Lower leg skin (tissue), 4 donors: Measurements from ENCODE around the gene IFNE. TPM values are rescaled to one million over a fixed set of nuclear protein-coding genes. Genes with fewer than 3 reads are reported as not detected.
"Not testable (repeated sequence)": the region's sequence is repeated elsewhere in the genome, so short reads cannot be mapped to it uniquely, and the experiment has no call there.

Experiments
- DNase-seq, 2 donors: peaks; one replicate each; pipeline ENCODE4 v3.0.0-alpha.2; 2019; ENCODE audit warnings: low spot score in 2 of 2
- H3K4me3 ChIP-seq: fragments of 200-600 bp; sonication (generic); 2 replicates; pipeline ENCODE4 v1.5.1; 2017; ENCODE audit warnings: mild to moderate bottlenecking, low read depth; ENCODE audit not compliant: poor library complexity, severe bottlenecking
- CTCF ChIP-seq, 3 donors: fragments of 450-650 bp; IDR thresholded peaks; one replicate each; pipeline ENCODE4 v1.5.1; 2016; ENCODE audit warnings: antibody characterized with exemption in 3 of 3, mild to moderate bottlenecking in 3 of 3, moderate library complexity in 2 of 3
- POLR2A ChIP-seq, 2 donors: fragments of 450-650 bp; IDR thresholded peaks; one replicate each; pipeline ENCODE4 v1.6.1; 2016 to 2017; ENCODE audit warnings: antibody characterized with exemption in 2 of 2, mild to moderate bottlenecking in 1 of 2, moderate library complexity in 1 of 2
- WGBS, 2 donors: methylation state at CpG; one replicate each; pipeline ENCODE4 v1.1.5; 2018; 5-methylcytosine and 5-hydroxymethylcytosine counted together
- intact Hi-C: fragments of 100-400 bp; cut with DNase I; formaldehyde crosslinking; loops from one replicate; pipeline ENCODE4 v1.15.0; 2023; ENCODE audit warnings: low total_unique reads
- total RNA-seq, 4 donors: library from RNA; depleted of rRNA; stranded (reverse); fragments of >200 nt; gene quantifications; one replicate each; pipeline ENCODE4 v1.1.0, GENCODE V29; 2016

The IFNE gene
- total RNA-seq, 4 donors from 2014 or later, result not detected

GRCh38 chr9:21450733-21451394 lies 31.2 kb downstream of the IFNE start:
- 75 to 77% methylated on average over 4 of the region's 4 CpGs for WGBS, 2 donors
- no peak overlapping the region for H3K4me3 ChIP-seq
- DNase-seq, result no peak
- TF ChIP-seq CTCF (IDR thresholded peaks at IDR 0.05), result no peak
- TF ChIP-seq POLR2A (IDR thresholded peaks at IDR 0.05), result no peak
- intact Hi-C loops, result loop anchor here (10.0 kb wide), 1 partner anchor 126 kb away; no protein-coding TSS in a partner anchor

GRCh38 chr9:21449312-21449711 lies 32.8 kb downstream of the IFNE start:
- DNase-seq, H3K4me3 ChIP-seq, intact Hi-C loops: not testable (repeated sequence)
- WGBS, 2 donors, result 85 to 87% methylated on average over 5 of the region's 5 CpGs

GRCh38 chr9:21443849-21444625 lies 38.1 kb downstream of the IFNE start:
- 73 to 89% methylated on average over 4 of the region's 4 CpGs for WGBS, 2 donors
- intact Hi-C loops, result no loop called here
- H3K4me3 ChIP-seq, result no peak overlapping the region
- no peak for DNase-seq
- TF ChIP-seq CTCF (IDR thresholded peaks at IDR 0.05), result no peak

- DNase-seq, result no peak
- no peak for TF ChIP-seq CTCF (IDR thresholded peaks at IDR 0.05)
- TF ChIP-seq POLR2A (IDR thresholded peaks at IDR 0.05), result no peak
- WGBS, 2 donors, result 91 to 93% methylated on average over 4 of the region's 4 CpGs
- intact Hi-C loops, result no loop called here
- H3K4me3 ChIP-seq, result no peak within 1 kb of the TSS
These were observed 42.0 kb downstream of the IFNE start, which contains the start of gene IFNA1 for GRCh38 chr9:21440139-21440538. IFNA1 (plus strand) TSS chr9:21440439; CDS start chr9:21440508, 69 bp downstream.

- H3K4me3 ChIP-seq, DNase-seq, intact Hi-C loops: not testable (repeated sequence)
- WGBS, 2 donors, result 67 to 72% methylated on average over 7 of the region's 7 CpGs
These were observed 47.1 kb downstream of the IFNE start for GRCh38 chr9:21435015-21435383.

- intact Hi-C loops, result no loop called here
- 59 to 63% methylated on average over 9 of the region's 9 CpGs for WGBS, 2 donors
- TF ChIP-seq CTCF (IDR thresholded peaks at IDR 0.05) (no peak), POLR2A (IDR thresholded peaks at IDR 0.05) (no peak)
- H3K4me3 ChIP-seq, result no peak overlapping the region
- no peak for DNase-seq
These were observed 47.7 kb downstream of the IFNE start for GRCh38 chr9:21434202-21435014.
